Measurements from ENCODE around the gene DCAF8L2. TPM values are rescaled to one million over a fixed set of nuclear protein-coding genes. Genes with fewer than 3 reads are reported as not detected.

The DCAF8L2 gene
- polyA plus RNA-seq, 2 of the 4 experiments (the other 2 are of a cell fraction) = not detected

DNA sequence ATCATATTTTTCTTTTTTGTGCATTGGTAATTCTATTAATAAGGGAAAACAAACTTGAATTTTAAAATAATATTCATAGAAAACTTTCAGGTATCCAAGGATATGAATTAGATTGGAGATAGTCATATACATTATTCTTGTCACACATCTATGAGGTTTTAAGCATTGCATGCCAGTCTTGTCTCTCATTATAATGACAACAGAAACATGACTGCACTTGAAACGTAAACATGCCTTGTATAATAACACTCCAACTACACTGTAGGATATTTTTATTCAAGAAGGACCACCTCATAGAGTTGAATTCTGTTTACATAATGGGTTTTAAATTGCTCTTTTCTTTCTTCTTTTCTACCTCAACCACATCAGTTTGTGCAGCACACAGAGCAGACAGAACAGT lies 104.5 kb downstream of the DCAF8L2 start:
- ATAC-seq (no peak), DNase-seq (ENCODE audit: low read depth in 1 of 2, low spot score in 1 of 2) (no peak), FAIRE-seq (no peak)
- no peaks in the 10 kb centered on the region for H3K9me3 ChIP-seq
- no peaks in the 10 kb centered on the region for H3K4me1 ChIP-seq
- no peak overlapping the region for H3K4me2 ChIP-seq
- no peak overlapping the region for H3K4me3 ChIP-seq
- no peak for TF ChIP-seq TFCP2L1 (CRISPR knock-in tag; IDR thresholded peaks at IDR 0.05)
- no peak for TF ChIP-seq MAFK (IDR thresholded peaks at IDR 0.05; ENCODE audit: partially characterized antibody)
- TF ChIP-seq, protein P1, sequence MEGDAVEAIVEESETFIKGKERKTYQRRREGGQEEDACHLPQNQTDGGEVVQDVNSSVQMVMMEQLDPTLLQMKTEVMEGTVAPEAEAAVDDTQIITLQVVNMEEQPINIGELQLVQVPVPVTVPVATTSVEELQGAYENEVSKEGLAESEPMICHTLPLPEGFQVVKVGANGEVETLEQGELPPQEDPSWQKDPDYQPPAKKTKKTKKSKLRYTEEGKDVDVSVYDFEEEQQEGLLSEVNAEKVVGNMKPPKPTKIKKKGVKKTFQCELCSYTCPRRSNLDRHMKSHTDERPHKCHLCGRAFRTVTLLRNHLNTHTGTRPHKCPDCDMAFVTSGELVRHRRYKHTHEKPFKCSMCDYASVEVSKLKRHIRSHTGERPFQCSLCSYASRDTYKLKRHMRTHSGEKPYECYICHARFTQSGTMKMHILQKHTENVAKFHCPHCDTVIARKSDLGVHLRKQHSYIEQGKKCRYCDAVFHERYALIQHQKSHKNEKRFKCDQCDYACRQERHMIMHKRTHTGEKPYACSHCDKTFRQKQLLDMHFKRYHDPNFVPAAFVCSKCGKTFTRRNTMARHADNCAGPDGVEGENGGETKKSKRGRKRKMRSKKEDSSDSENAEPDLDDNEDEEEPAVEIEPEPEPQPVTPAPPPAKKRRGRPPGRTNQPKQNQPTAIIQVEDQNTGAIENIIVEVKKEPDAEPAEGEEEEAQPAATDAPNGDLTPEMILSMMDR (IDR thresholded peaks at IDR 0.05) = no peak
- TF ChIP-seq ELK1 (IDR thresholded peaks at IDR 0.05; ENCODE audit: low read depth, low read length) = no peak
- TF ChIP-seq CBX8 (IDR thresholded peaks at IDR 0.05) = no peak
- no peak for TF ChIP-seq HOXA7 (CRISPR knock-in tag; IDR thresholded peaks at IDR 0.05)
- no peak for TF ChIP-seq BHLHE40 (IDR thresholded peaks at IDR 0.05; ENCODE audit: low read depth, low read length)
- no peak for TF ChIP-seq ZSCAN20 (CRISPR knock-in tag; IDR thresholded peaks at IDR 0.05)
- TF ChIP-seq RCOR1 (IDR thresholded peaks at IDR 0.05; ENCODE audit: low read depth, low read length) = no peak
- TF ChIP-seq FOXS1 (CRISPR knock-in tag; IDR thresholded peaks at IDR 0.05) = no peak
- TF ChIP-seq HDAC2 (IDR thresholded peaks at IDR 0.05) = no peak
- no peak for TF ChIP-seq SMC3 (IDR thresholded peaks at IDR 0.05)
- no peak for TF ChIP-seq RAD21 (conservative IDR thresholded peaks at IDR 0.05 in 1 of 2, IDR thresholded peaks at IDR 0.05 in 1 of 2)
- ChIA-PET POLR2A (no interaction called here), CTCF (no interaction called here)
- WGBS (ENCODE audit: missing lambda C conversion rate) = 56% methylated on average over 1 of the region's 1 CpG
- no peak overlapping the region for H3K27ac ChIP-seq

DNA sequence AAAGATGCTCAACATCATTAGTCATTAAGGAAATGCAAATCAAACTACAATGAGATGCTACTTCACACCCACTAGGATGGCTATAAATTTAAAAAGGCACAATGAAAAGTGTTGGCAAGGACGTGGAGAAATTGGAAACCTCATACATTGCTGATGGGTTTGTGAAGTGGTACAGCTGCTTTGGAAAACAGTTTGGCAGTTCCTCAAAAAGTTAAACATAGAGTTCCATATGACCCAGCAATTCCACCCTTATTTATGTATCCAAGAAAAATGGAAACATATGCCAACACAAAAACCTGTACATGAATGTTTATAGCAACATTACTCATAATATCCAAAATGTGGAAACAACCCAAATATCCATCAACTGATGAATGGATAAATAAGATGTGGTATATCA lies 116.4 kb downstream of the DCAF8L2 start:
- TF ChIP-seq CBX2 (IDR thresholded peaks at IDR 0.05; ENCODE audit: borderline replicate concordance, low read depth) = no peak
- no peak for TF ChIP-seq ZFP36 (IDR thresholded peaks at IDR 0.05; ENCODE audit: borderline replicate concordance, partially characterized antibody)
- TF ChIP-seq SMC3 (IDR thresholded peaks at IDR 0.05) = no peak
- TF ChIP-seq SREBF2 (IDR thresholded peaks at IDR 0.05) = no peak

DNA sequence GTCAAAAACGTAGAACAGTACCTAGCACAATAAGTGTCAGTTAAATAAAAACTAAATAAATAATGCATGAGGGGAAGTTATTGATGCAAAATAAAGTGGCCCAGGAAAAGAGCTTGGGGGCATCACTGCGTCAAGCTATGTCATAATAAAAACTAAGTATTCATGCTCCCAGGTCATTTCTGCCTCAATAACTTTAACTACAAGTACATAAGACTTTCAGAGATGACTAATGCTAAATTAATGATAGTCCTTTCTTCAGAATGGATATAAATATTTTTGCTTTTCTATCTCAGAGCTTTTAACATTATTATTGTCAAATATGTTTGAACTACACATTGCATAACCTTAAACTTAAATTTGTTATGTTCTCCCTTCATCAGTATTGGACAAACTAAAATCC lies 125.5 kb downstream of the DCAF8L2 start:
- ATAC-seq (no peak), DNase-seq (ENCODE audit: low read depth in 1 of 2, low spot score in 1 of 2) (no peak), FAIRE-seq (peak; percentile 81)
- ChIA-PET POLR2A (no interaction called here), CTCF (no interaction called here)
- TF ChIP-seq POLR2AphosphoS2 (conservative IDR thresholded peaks at IDR 0.05; ENCODE audit: low read length) (no peak), BCL3 (IDR thresholded peaks at IDR 0.05) (no peak), RFX5 (IDR thresholded peaks at IDR 0.05) (no peak), GATA3 (IDR thresholded peaks at IDR 0.05; ENCODE audit: borderline replicate concordance) (no peak), RARB (CRISPR knock-in tag; IDR thresholded peaks at IDR 0.05) (no peak), PHF8 (IDR thresholded peaks at IDR 0.05; ENCODE audit: borderline replicate concordance, low read depth) (no peak), ZC3H11A (IDR thresholded peaks at IDR 0.05) (no peak), ZNF302 (CRISPR knock-in tag; IDR thresholded peaks at IDR 0.05) (no peak), MYC (IDR thresholded peaks at IDR 0.05; ENCODE audit: borderline replicate concordance, low read length) (no peak)
- TF ChIP-seq, protein P2, sequence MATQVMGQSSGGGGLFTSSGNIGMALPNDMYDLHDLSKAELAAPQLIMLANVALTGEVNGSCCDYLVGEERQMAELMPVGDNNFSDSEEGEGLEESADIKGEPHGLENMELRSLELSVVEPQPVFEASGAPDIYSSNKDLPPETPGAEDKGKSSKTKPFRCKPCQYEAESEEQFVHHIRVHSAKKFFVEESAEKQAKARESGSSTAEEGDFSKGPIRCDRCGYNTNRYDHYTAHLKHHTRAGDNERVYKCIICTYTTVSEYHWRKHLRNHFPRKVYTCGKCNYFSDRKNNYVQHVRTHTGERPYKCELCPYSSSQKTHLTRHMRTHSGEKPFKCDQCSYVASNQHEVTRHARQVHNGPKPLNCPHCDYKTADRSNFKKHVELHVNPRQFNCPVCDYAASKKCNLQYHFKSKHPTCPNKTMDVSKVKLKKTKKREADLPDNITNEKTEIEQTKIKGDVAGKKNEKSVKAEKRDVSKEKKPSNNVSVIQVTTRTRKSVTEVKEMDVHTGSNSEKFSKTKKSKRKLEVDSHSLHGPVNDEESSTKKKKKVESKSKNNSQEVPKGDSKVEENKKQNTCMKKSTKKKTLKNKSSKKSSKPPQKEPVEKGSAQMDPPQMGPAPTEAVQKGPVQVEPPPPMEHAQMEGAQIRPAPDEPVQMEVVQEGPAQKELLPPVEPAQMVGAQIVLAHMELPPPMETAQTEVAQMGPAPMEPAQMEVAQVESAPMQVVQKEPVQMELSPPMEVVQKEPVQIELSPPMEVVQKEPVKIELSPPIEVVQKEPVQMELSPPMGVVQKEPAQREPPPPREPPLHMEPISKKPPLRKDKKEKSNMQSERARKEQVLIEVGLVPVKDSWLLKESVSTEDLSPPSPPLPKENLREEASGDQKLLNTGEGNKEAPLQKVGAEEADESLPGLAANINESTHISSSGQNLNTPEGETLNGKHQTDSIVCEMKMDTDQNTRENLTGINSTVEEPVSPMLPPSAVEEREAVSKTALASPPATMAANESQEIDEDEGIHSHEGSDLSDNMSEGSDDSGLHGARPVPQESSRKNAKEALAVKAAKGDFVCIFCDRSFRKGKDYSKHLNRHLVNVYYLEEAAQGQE (IDR thresholded peaks at IDR 0.05) = no peak
- Histone ChIP-seq H3K27ac (no peak overlapping the region), H3K4me3 (no peak overlapping the region), H3K4me1 (no peaks in the 10 kb centered on the region), H3K4me2 (no peak overlapping the region), H3K9me3 (no peaks in the 10 kb centered on the region)
- 39% methylated on average over 2 of the region's 2 CpGs for WGBS (ENCODE audit: missing lambda C conversion rate)

More for the DNA sequence above, 116.4 kb downstream of the DCAF8L2 start:
- 0% methylated on average over 1 of the region's 1 CpG for WGBS (ENCODE audit: missing lambda C conversion rate)
- Histone ChIP-seq H3K27ac (no peak overlapping the region), H3K4me3 (no peak overlapping the region), H3K9me3 (no peaks in the 10 kb centered on the region), H3K4me2 (no peak overlapping the region), H3K4me1 (no peaks in the 10 kb centered on the region)
- ChIA-PET CTCF (no interaction called here), POLR2A (no interaction called here)
- DNase-seq (ENCODE audit: low read depth in 1 of 2, low spot score in 1 of 2) = no peak
- no peak for ATAC-seq
- peak; percentile 99 for FAIRE-seq

Data from A549 (cell line).